HK-2 (cell line): ENCODE data around the gene PM20D1.
"Not testable (repeated sequence)": the region's sequence is repeated elsewhere in the genome, so short reads cannot be mapped to it uniquely, and the experiment has no call there.

ENCODE experiments used
- DNase-seq: peaks from one replicate; pipeline ENCODE4 v3.0.0-alpha.2; 2018; ENCODE audit not compliant: unreplicated experiment

PM20D1 gene, protein sequence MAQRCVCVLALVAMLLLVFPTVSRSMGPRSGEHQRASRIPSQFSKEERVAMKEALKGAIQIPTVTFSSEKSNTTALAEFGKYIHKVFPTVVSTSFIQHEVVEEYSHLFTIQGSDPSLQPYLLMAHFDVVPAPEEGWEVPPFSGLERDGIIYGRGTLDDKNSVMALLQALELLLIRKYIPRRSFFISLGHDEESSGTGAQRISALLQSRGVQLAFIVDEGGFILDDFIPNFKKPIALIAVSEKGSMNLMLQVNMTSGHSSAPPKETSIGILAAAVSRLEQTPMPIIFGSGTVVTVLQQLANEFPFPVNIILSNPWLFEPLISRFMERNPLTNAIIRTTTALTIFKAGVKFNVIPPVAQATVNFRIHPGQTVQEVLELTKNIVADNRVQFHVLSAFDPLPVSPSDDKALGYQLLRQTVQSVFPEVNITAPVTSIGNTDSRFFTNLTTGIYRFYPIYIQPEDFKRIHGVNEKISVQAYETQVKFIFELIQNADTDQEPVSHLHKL

DNA sequence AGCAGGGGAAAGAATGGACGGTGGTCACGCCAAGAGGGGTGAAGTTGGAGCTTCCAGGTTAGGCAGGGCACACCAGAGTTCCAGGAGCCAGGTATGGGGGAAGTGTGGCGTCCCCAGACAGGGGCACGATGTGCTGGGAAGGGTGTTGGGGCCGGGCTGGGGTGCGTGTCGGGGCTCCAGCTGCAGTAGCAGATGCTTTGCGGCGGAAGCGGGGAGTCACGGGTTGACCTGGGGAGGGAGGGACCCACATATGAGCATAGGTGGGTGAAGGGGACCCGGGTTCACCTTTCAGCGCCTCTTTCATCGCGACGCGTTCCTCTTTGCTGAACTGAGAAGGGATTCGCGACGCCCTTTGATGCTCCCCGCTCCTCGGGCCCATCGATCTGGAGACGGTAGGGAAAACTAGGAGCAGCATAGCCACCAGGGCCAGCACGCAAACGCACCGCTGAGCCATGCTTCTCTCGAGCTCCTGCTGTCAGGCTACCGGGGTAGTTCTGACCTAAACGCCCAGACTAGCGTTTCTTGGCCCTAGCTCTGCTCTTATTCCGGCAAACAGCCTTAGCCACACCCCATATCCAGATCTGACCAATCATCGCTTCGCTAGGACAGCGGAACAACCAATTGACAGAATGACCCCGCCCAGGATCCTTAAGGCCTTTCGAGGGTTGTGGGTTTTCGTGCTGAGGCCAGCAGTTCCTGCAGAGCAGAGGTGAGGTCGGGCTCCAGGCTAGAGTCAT, at the start of gene PM20D1:
TSS of gene PM20D1 (minus strand) at position 514 of the 737 bp plus-strand sequence. CDS start at position 454, 60 bp downstream.
- no peak for DNase-seq

DNA sequence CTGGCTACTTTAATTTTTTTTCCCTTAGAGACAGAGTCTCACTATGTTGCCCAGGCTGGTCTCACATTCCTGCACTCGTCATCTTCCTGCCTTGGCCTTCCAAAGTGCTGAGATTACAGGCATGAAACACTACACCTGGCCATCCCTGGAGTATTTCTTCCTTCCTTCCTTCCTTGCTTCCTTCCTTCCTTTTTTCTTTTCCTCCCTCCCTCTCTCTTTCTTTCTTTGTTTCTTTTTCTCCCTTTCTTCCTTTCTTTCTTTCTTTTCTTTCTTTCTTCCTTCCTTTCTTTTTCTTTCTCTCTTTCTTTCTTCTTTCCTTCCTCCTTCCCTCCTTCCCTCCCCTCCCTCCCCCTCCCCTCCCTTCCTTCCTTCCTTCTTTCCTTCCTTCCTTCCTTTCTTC, 46.4 kb upstream of the PM20D1 start:
- no peak for DNase-seq

DNA sequence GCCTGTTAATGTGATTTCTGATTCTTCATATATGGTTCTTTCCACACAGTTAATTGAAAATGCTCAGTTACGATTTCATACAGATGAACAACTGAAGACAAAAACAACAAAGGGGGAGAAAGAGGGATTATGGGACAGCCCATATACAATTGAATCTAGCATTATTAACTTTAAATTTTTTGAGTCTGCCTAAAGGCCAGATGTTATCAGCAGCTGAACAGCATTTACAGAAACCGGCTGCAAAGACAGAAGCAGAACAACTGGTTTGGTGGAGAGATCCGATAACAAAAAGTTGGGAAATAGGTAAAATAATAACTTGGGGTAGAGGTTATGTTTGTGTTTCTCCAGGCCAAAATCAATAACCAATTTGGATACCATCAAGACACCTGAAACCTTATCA, 44.2 kb upstream of the PM20D1 start:
- DNase-seq = not testable (repeated sequence)

DNA sequence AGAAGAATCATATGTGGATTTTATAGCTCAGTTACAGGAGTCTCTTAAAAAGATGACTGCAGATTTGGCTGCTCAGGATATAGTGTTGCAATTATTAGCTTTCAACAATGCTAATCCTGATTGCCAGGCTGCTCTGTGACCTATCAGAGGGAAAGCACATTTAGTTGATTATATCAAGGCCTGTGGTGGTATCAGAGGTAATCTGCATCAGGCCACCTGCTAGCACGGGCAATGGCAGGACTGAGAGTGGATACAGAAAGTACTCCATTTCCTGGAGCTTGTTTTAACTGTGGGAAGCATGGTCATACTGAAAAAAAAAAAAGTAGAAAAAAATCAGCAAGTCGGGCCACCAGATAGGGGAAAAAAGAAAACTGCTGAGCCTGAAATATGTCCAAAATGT, 42.2 kb upstream of the PM20D1 start:
- not testable (repeated sequence) for DNase-seq

DNA sequence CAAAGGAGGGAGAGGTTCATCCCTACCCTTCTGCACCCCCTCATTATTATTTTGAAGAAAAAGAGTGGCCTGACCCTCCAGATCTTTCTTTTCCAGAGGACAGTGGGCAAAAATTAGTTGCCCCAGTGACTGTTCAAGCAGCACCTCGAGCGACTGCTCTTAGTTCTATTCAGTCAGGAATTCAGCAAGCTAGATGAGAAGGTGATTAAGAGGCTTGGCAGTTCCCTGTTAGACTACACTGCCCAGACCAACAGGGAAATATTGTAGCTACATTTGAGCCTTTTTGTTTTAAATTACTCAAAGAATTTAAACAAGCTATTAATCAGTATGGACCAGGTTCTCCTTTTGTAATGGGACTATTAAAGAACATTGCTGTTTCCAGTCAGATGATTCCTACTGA, 41.5 kb upstream of the PM20D1 start:
- not testable (repeated sequence) for DNase-seq

DNA sequence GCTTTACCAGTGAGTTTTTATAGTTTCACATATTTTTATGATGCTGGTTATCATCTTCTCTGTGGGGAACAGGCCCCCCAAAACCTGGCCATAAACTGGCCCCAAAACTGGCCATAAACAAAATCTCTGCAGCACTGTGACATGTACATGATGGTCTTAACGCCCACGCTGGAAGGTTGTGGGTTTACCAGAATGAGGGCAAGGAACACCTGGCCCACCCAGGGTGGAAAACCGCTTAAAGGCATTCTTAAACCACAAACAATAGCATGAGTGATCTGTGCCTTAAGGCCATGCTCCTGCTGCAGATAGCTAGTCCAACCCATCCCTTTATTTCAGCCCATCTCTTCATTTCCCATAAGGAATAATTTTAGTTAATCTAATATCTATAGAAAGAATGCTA, 40.7 kb upstream of the PM20D1 start:
- DNase-seq = not testable (repeated sequence)

DNA sequence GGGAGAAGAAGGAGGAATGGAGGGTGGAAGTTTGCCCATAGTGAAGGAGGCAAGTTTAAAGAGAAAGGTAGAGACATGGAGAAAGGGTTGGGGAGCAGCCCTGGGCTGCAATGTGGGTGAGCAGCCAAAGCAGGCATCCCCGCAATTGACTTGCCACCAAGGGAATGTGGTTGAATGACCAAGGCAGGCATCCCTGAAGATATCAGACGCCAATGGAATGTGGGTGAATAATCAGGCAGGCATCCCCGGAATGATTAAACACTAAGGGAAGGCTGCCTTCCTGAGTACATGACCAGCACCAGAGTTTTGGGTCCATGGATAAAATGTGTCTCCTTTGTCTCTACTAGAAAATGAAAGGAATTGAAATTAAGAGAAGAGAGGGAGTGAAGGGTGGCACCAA, 39.8 kb upstream of the PM20D1 start:
- peak; percentile 71 for DNase-seq

DNA sequence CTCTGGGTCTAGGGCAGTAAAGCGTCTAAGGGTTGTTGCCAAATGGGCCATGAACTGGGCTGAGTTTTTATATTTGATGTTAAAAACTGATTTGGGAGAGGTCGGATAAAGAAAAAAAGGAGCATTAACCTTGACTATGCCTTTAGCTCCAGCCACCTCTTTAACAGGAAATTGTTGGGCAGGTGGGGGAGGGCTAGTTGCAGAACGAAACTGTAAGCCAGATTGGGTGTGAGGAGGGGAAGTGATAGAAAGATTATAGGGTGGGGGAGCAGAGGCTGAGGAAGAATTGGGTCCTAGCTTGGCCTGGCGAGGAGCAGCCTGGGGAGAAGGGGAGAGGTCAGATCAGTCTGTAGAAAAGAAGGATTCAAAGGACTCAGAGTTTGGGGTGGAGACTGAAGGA, 39.1 kb upstream of the PM20D1 start:
- not testable (repeated sequence) for DNase-seq

DNA sequence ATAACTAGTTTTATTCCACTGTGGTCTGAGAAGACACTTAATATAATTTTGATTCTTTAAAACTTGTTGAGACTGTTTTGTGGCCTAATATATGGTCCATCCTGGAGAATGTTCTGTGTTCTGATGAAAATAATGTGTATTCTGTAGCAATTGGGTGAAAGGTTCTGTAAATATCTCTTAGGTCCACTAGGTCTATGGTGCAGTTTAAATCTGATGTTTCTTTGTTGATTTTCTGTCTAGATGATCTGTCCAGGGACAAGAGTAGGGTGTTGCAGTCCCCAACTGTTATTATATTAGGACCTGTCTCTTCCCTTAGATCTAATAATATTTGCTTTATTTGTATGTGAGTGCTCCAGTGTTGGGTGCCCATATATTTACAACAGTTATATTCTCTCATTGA, 33.9 kb upstream of the PM20D1 start:
- DNase-seq = no peak

DNA sequence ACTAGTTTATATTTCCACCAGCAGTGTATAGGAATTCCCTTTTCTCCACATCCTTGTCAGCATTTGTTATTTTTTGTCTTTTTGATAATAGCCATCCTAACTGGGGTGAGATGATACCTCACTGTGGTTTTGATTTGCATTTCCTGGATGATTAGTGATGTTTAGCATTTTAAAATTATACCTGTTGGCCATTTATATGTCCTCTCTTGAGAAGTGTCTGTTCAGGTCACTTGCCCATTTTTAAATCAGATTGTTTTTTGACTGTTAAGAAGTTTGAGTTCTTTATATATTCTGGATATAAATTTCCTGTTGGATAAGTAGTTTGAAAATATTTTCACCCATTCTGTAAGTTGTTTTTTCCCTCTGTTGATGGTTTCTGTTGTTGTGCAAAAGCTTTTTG, 31.0 kb upstream of the PM20D1 start:
- DNase-seq = no peak

DNA sequence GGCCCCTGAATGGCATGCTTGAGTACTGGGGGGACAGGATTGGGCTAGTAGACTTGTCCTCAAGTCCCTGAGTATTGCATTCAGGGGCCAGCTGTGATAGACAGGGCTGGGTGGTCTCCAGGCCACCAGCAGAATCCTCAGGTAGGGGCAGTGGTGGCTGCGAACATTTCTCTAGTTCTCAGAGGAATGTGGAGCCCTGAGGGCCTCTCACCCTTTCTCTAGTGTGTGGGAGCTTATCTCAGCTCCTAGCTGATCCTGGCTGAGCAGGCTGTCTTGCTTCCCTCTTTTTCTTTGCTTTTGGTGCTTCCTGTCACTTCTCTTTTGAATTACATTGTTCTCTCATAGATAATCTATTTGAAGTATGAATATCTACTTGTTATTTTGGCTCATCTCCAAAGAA, 30.0 kb upstream of the PM20D1 start:
- no peak for DNase-seq

DNA sequence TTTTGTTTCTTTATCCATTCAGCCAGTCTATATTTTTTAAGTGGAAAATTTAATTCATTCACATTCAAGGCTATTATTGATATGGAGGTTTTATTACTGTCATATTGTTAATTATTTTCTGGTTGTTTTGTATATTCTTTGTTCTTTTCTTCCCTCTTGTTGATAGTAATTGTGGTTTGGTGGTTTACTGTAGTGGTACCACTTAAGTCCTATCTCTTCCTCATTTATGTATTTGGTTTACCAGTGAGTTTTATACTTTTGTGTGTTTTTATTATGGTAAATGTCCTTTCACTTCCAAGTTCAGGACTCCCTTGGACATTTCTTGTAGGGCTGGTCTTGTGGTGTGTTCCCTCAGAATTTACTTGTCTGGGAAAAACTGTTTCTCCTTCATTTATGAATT, 28.1 kb upstream of the PM20D1 start:
- DNase-seq = no peak

DNA sequence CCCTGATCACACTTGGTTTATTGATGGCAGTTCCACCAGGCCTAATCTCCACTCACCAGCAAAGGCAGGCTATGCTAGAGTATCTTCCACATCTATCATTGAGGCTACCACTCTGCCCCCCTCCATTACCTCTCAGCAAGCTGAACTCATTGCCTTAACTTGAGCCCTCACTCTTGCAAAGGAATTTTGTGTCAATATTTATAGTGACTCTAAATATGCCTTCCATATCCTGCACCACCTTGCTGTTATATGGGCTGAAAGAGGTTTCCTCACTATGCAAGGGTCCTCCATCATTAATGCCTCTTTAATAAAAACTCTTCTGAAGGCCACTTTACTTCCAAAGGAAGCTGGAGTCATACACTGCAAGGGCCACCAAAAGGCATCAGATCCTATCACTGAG, 23.2 kb upstream of the PM20D1 start:
- DNase-seq = not testable (repeated sequence)

DNA sequence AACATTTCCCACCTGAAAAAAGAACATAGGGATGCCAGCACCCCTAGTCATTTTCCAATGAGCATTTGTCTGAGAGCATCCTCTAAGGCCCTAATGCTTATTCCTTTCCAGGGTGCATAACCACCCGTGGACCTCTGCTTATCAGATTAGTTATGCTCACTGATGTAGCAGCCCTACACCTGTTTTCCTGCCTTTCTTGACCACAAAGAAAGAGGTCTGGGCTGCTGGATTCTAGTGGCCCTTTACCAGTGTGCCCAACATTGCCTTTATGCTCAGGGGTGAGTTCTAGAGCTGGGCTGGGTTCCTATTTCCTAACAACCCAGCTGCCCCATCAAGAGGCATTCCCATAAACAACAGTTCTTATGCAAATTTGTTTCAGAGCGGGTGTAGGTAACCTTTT, 20.3 kb upstream of the PM20D1 start:
- DNase-seq = no peak

DNA sequence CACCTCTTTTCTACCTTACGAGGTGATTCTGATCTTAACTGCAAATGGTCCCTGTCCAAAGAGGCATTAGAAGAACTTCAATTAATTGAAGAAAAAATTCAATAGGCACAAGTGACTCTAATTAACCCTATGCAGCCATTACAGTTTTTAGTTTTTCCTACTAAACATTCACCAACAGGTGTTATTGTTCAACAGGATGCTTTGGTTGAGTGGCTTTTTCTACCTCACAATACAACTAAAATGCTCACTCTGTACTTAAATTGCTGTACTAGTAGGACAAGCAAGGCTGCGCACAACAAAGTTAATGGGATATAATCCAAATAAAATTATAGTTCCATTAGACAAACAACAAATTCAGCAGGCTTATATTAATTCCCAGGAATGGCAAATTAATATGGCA, 11.6 kb upstream of the PM20D1 start:
- no peak for DNase-seq

DNA sequence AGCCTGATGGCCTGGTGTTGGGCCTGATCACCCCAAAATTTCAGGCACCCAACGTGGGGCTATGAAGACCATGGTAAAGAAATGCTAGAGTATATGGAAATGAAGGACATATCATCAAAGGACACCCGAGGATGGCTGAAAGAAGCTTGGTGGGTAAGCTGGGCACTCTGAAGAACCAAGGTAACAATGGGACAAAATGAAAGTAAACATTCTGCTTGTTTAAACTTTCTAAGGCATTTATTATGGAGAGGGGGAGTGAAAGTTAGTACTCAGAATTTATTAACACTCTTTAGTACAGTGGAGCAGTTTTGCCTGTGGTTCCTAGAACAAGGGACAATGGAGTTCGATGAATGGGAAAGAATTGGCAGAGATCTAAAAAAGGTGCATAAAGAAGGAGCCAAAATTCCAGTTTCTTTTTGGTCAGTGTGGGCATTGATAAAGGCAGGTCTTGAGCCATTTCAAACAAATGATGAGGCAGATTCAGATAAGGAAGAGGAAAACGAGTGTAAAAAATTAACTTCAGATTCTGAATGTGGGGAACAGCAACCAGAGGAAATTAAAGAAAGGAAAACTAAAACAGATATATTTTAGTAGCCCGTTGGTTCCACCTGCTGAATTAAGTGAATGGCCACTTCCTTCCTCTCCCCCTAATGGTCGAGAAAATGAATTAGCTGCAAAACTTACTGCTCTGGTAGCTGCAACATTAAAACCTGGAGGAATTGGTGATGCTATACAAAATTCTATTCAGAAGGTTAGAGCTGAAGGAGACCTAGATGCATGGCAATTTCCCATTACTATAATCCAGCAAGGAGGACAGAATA, 8.4 kb upstream of the PM20D1 start:
- no peak for DNase-seq

DNA sequence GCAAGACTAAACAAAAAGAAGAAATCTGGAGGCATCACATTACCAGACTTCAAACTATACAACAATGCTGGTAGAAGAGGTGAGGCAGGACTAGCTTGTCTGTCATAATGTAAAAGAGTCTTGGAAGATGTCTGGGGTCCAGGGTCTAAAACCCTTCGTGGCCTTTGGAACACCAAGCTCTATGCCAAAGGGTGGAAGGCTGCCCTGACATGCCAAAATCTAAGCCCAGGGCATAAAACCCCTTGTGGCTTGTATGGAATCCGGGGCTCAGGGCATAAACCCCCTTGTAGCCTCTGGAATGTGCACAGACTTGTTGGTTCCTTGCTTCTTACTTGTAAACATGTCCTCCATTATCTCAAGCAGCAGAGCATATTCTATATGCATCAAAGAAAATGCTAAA, 7.6 kb upstream of the PM20D1 start:
- not testable (repeated sequence) for DNase-seq

DNA sequence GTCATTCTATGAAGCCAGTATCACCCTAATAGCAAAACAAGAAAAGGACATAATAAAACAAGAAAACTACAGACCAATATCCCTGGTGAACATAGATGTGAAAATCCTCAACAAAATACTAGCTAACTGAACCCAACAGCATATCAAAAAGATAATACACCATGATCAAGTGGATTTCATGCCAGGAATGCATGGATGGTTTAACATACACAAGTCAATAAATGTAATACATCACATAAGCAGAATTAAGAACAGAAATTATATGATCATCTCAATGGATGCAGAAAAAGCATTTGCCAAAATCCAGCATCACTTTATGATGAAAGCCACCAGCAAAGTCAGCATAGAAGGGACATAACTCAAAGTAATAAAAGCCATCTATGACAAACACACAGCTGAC, 6.5 kb upstream of the PM20D1 start:
- no peak for DNase-seq

DNA sequence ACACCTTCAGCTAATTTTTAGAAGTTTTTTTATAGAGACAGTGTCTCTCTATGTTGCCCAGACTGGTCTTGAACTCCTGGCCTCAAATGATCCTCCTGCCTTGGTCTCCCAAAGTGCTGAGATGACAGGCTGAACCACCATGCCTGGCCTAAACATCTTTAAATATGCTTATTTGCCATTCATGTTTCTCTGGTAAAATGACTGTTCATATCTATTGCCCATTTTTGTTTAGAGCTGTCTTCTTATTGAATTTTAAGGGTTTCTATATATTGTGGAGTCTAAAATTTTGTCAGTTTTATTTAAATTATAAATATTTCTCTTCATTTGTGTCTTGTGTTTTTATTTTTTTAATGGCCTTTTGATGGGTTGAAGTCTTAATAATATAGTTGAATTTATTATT, 3.0 kb upstream of the PM20D1 start:
- no peak for DNase-seq

DNA sequence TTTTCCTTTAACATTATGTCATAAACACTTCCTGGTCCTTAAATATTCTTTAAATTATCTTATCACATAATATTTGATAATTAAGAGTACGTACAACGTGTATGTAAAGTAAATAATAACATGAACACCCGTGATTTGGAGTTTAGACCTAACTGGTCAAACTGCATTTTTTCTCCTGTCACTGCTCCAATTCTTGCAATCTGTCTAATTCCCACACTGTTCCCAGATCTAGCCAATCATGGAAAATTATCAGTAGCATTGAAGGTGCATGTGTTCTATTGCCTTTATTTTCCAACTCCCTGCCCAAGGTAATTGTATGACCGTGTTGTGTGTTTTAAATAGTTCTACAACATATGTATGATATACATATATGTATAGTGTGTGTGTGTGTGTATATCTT, 2.1 kb upstream of the PM20D1 start:
- DNase-seq = no peak

DNA sequence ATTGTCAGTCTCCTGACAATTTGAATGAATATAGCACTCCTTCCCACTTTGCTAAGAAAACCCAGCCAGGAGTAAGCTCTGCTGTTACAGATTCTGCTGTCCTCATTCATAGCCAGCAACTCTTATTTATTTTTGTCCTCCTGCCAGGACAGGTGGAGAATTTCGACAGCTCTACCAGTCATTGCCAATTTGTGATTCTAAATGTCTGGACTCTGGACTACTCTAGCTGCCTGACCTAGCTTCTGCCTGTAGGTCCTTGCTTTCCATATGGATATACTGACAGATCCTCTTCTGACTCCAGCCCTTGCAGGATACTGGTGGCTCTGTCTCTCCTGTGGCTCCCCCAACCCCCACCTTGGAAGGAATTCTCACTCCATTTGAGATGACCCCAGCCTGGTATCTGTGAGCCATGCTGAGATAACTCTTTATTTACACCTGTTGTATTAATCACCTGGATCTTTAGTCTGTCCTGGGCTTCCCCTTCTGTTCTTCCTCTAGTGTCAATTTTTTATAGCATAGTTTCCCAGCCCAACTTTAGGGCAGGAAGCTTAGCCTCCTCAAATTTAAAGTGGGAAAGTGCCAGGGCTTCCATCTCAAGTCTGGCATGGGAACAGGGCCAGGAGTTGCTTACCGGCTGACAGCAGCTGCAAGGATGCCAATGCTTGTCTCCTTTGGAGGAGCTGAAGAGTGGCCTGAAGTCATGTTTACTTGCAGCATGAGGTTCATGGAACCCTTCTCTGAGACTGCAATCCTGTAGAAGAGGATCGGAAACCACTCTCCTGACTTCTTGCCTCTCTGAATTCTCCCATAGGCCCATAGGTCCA, 6.7 kb downstream of the PM20D1 start:
- DNase-seq = no peak
